KMS-11 (cell line): ENCODE data around the gene DLG2.
"Not testable (repeated sequence)": the region's sequence is repeated elsewhere in the genome, so short reads cannot be mapped to it uniquely, and the experiment has no call there.

ENCODE experiments used
- H2AFZ ChIP-seq: fragments of 200-600 bp; sonication (generic); 2 replicates; pipeline ENCODE4 v1.6.1; 2016; ENCODE audit warnings: antibody characterized with exemption, mixed run types, low read depth
- H3K27ac ChIP-seq: fragments of 200-600 bp; sonication (generic); 2 replicates; pipeline ENCODE4 v1.6.1; 2016; ENCODE audit warnings: mild to moderate bottlenecking, mixed run types
- H3K27me3 ChIP-seq: fragments of 200-600 bp; sonication (generic); 2 replicates; pipeline ENCODE4 v1.6.1; 2017; ENCODE audit warnings: mild to moderate bottlenecking, low read depth, mixed run types, moderate library complexity; ENCODE audit not compliant: insufficient read depth
- H3K36me3 ChIP-seq: fragments of 200-600 bp; sonication (generic); 2 replicates; pipeline ENCODE4 v1.6.1; 2017; ENCODE audit warnings: mild to moderate bottlenecking, mixed run types; ENCODE audit not compliant: insufficient read depth
- H3K4me1 ChIP-seq: fragments of 200-600 bp; sonication (generic); 2 replicates; pipeline ENCODE4 v1.6.1; 2016; ENCODE audit warnings: mild to moderate bottlenecking, low read depth, mixed run types; ENCODE audit not compliant: poor library complexity, severe bottlenecking
- H3K4me2 ChIP-seq: fragments of 200-600 bp; sonication (generic); 2 replicates; pipeline ENCODE4 v1.7.0; 2016; ENCODE audit warnings: mild to moderate bottlenecking, mixed run types
- H3K4me3 ChIP-seq: fragments of 200-600 bp; sonication (generic); IDR thresholded peaks from 2 replicates; pipeline ENCODE4 v1.6.1; 2017; ENCODE audit warnings: low read depth, low read length, mixed read lengths; ENCODE audit not compliant: insufficient read depth
- H3K79me2 ChIP-seq: fragments of 200-600 bp; sonication (generic); 2 replicates; pipeline ENCODE4 v1.6.1; 2016; ENCODE audit warnings: low read depth, mixed run types; ENCODE audit not compliant: insufficient read depth
- H3K9ac ChIP-seq: fragments of 200-600 bp; sonication (generic); 2 replicates; pipeline ENCODE4 v1.6.1; 2016; ENCODE audit warnings: mild to moderate bottlenecking, mixed run types
- H4K20me1 ChIP-seq: fragments of 200-600 bp; sonication (generic); 2 replicates; pipeline ENCODE4 v1.6.1; 2016; ENCODE audit warnings: mild to moderate bottlenecking, mixed run types; ENCODE audit not compliant: insufficient read depth
- CTCF ChIP-seq: fragments of 200-600 bp; sonication (generic); conservative IDR thresholded peaks from 2 replicates; pipeline ENCODE4 v1.6.1; 2017; ENCODE audit warnings: low read depth, mild to moderate bottlenecking, antibody characterized with exemption, low read length, moderate library complexity, mixed read lengths

The DLG2 gene

GRCh38 chr11:85295694-85296271 lies 331.4 kb downstream of the DLG2 start:
- no peaks in the 10 kb centered on the region for H3K27me3 ChIP-seq
- no peak overlapping the region for H3K4me2 ChIP-seq
- no peak overlapping the region for H3K27ac ChIP-seq
- H3K9ac ChIP-seq: no peak overlapping the region
- peaks cover 10% of the 10 kb centered on the region for H3K4me1 ChIP-seq
- H3K4me3 ChIP-seq: no peak overlapping the region
- no peak overlapping the region for H2AFZ ChIP-seq
- H3K36me3 ChIP-seq: no peaks in the 10 kb centered on the region
- H3K79me2 ChIP-seq: no peaks in the 10 kb centered on the region
- no peaks in the 10 kb centered on the region for H4K20me1 ChIP-seq
- no peak for TF ChIP-seq CTCF

GRCh38 chr11:85281550-85281949 lies 345.6 kb downstream of the DLG2 start:
- no peak overlapping the region for H3K4me3 ChIP-seq
- H3K9ac ChIP-seq: no peak overlapping the region
- H3K4me1 ChIP-seq: no peaks in the 10 kb centered on the region
- H4K20me1 ChIP-seq: no peaks in the 10 kb centered on the region
- H3K27me3 ChIP-seq: no peaks in the 10 kb centered on the region
- no peaks in the 10 kb centered on the region for H3K79me2 ChIP-seq
- H3K27ac ChIP-seq: no peak overlapping the region
- no peak overlapping the region for H3K4me2 ChIP-seq
- no peak for TF ChIP-seq CTCF
- no peak overlapping the region for H2AFZ ChIP-seq
- no peaks in the 10 kb centered on the region for H3K36me3 ChIP-seq

- no peaks in the 10 kb centered on the region for H3K27me3 ChIP-seq
- no peak for TF ChIP-seq CTCF
- H3K36me3 ChIP-seq: no peaks in the 10 kb centered on the region
- H3K27ac ChIP-seq: no peak overlapping the region
- no peak overlapping the region for H3K9ac ChIP-seq
- no peak overlapping the region for H3K4me2 ChIP-seq
- no peak overlapping the region for H3K4me3 ChIP-seq
- H2AFZ ChIP-seq: no peak overlapping the region
- no peaks in the 10 kb centered on the region for H3K4me1 ChIP-seq
- H4K20me1 ChIP-seq: no peaks in the 10 kb centered on the region
- no peaks in the 10 kb centered on the region for H3K79me2 ChIP-seq
Measured at GRCh38 chr11:85279267-85279666, 347.9 kb downstream of the DLG2 start.

- TF ChIP-seq CTCF: no peak
- H3K4me1 ChIP-seq: no peaks in the 10 kb centered on the region
- H3K27ac ChIP-seq: no peak overlapping the region
- H3K9ac ChIP-seq: no peak overlapping the region
- H3K4me2 ChIP-seq: no peak overlapping the region
- no peak overlapping the region for H3K4me3 ChIP-seq
- no peak overlapping the region for H2AFZ ChIP-seq
- no peaks in the 10 kb centered on the region for H3K27me3 ChIP-seq
- H3K79me2 ChIP-seq: no peaks in the 10 kb centered on the region
- H3K36me3 ChIP-seq: no peaks in the 10 kb centered on the region
- no peaks in the 10 kb centered on the region for H4K20me1 ChIP-seq
Measured at GRCh38 chr11:85277693-85278092, 349.5 kb downstream of the DLG2 start.

- Histone ChIP-seq H3K27ac (no peak overlapping the region), H3K36me3 (no peaks in the 10 kb centered on the region), H2AFZ (no peak overlapping the region), H3K27me3 (no peaks in the 10 kb centered on the region), H4K20me1 (no peaks in the 10 kb centered on the region), H3K4me1 (no peaks in the 10 kb centered on the region), H3K4me3 (no peak overlapping the region), H3K79me2 (no peaks in the 10 kb centered on the region), H3K9ac (no peak overlapping the region), H3K4me2 (no peak overlapping the region)
- no peak for TF ChIP-seq CTCF
Measured at GRCh38 chr11:85276332-85276731, 350.8 kb downstream of the DLG2 start.

GRCh38 chr11:85270315-85270714 lies 356.8 kb downstream of the DLG2 start:
- not testable (repeated sequence) for H3K9ac ChIP-seq, H3K79me2 ChIP-seq, H3K36me3 ChIP-seq, H2AFZ ChIP-seq, H4K20me1 ChIP-seq, H3K27me3 ChIP-seq, H3K4me1 ChIP-seq, H3K4me3 ChIP-seq, H3K4me2 ChIP-seq, H3K27ac ChIP-seq
